A549 (cell line): ENCODE data around the gene ZNF804A.

Experiments used
- BHLHE40 ChIP-seq: IDR thresholded peaks from 2 replicates; pipeline ENCODE4 v1.6.1; 2012; ENCODE audit warnings: low read depth, low read length, inconsistent platforms
- CBX2 ChIP-seq: fragments of 200-600 bp; sonication (generic); IDR thresholded peaks from 2 replicates; pipeline ENCODE4 v1.6.1; 2016; ENCODE audit warnings: low read depth, mild to moderate bottlenecking, borderline replicate concordance
- CEBPB ChIP-seq, 2 experiments: fragments of >200 bp in 1 of 2; sonication (Bioruptor Twin) in 1 of 2; formaldehyde crosslinking in 1 of 2; IDR thresholded peaks; 2 replicates each; pipeline ENCODE4 v1.6.1; 2012 to 2016
- CHD4 ChIP-seq: fragments of 200-600 bp; sonication (generic); IDR thresholded peaks from 2 replicates; pipeline ENCODE4 v1.6.1; 2016; ENCODE audit warnings: antibody characterized with exemption, mild to moderate bottlenecking, borderline replicate concordance
- PHF8 ChIP-seq: fragments of 200-600 bp; sonication (generic); IDR thresholded peaks from 2 replicates; pipeline ENCODE4 v1.6.1; 2016; ENCODE audit warnings: low read depth, mild to moderate bottlenecking, antibody characterized with exemption, moderate library complexity, borderline replicate concordance
- POLR2A ChIP-seq: IDR thresholded peaks from 2 replicates; pipeline ENCODE4 v1.6.1; 2012; ENCODE audit warnings: mild to moderate bottlenecking, low read length
- SREBF2 ChIP-seq: fragments of 450-650 bp; IDR thresholded peaks from 2 replicates; pipeline ENCODE4 v1.6.1; 2014; ENCODE audit warnings: mild to moderate bottlenecking, moderate library complexity
- TF ChIP-seq, protein P1 (sequence below): fragments of >200 bp; sonication (Bioruptor Twin); formaldehyde crosslinking; IDR thresholded peaks from 3 replicates; pipeline ENCODE4 v1.5.1; 2016

DNA sequence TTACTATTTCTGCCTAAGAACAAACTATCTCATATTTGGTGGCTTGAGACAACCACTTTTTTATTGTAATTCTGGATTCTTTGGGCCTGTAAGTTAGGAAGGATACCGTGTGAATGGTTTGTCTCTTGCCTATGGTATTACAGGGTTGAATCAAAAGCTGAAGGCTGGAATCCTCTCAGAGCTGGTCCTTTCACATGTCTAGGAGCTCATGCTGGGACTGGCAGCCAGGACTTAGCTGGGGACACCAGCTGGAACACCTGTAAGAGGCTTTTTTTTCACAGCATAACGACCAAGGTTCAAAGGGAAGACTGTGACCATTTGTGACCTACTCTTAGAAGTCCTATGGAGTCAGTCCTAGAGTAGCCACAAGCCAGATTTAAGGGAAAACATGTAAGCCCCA, 226.3 kb downstream of the ZNF804A start:
- TF ChIP-seq CBX2 (no peak), SREBF2 (no peak), PHF8 (no peak), CEBPB (IDR thresholded peaks at IDR 0.05) (no peak), BHLHE40 (no peak), CHD4 (no peak), POLR2A (no peak)
- TF ChIP-seq, protein P1, sequence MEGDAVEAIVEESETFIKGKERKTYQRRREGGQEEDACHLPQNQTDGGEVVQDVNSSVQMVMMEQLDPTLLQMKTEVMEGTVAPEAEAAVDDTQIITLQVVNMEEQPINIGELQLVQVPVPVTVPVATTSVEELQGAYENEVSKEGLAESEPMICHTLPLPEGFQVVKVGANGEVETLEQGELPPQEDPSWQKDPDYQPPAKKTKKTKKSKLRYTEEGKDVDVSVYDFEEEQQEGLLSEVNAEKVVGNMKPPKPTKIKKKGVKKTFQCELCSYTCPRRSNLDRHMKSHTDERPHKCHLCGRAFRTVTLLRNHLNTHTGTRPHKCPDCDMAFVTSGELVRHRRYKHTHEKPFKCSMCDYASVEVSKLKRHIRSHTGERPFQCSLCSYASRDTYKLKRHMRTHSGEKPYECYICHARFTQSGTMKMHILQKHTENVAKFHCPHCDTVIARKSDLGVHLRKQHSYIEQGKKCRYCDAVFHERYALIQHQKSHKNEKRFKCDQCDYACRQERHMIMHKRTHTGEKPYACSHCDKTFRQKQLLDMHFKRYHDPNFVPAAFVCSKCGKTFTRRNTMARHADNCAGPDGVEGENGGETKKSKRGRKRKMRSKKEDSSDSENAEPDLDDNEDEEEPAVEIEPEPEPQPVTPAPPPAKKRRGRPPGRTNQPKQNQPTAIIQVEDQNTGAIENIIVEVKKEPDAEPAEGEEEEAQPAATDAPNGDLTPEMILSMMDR, result no peak
